Activated CD4-positive, alpha-beta memory T cell treated with anti-CD3 and anti-CD28 coated beads, Interleukin-2, amount 10 ng/mL, durations not matched to agents 7 days and 5 days (primary cell): Measurements from ENCODE around the gene DHRS7. TPM values are rescaled to one million over a fixed set of nuclear protein-coding genes. Genes with fewer than 3 reads are reported as not detected.

Experiments used
- CTCF ChIA-PET: fragments of 350-600 bp; sonication (Branson Sonifier 250); formaldehyde crosslinking; loops from one replicate; lab custom pipeline; 2021; ENCODE audit warnings: antibody characterized with exemption, inconsistent platforms; lab: Charles Lee
- POLR2A ChIA-PET: fragments of 350-600 bp; sonication (Branson Sonifier 250); formaldehyde crosslinking; loops from one replicate; lab custom pipeline; 2021; ENCODE audit warnings: antibody characterized with exemption; lab: Charles Lee
- DNase-seq: peaks from one replicate; pipeline ENCODE4 v3.0.0-alpha.2; 2020
- H3K27ac Mint-ChIP-seq: one replicate; pipeline ENCODE4 v1.8.0; 2021; ENCODE audit warnings: mild to moderate bottlenecking, mixed read lengths
- H3K27me3 Mint-ChIP-seq: one replicate; pipeline ENCODE4 v1.8.0; 2021; ENCODE audit warnings: mixed read lengths
- H3K36me3 Mint-ChIP-seq: one replicate; pipeline ENCODE4 v1.8.0; 2021; ENCODE audit warnings: low read depth, mixed read lengths
- H3K4me1 Mint-ChIP-seq: one replicate; pipeline ENCODE4 v1.8.0; 2021; ENCODE audit warnings: mixed read lengths
- H3K4me3 Mint-ChIP-seq: one replicate; pipeline ENCODE4 v1.8.0; 2021; ENCODE audit warnings: mild to moderate bottlenecking, mixed read lengths
- H3K9me3 Mint-ChIP-seq: one replicate; pipeline ENCODE4 v1.8.0; 2021; ENCODE audit warnings: mixed read lengths
- total RNA-seq, 2 experiments: library from RNA; stranded (reverse); gene quantifications; one replicate each; pipeline ENCODE4 v1.2.3, GENCODE V29; 2021

Gene DHRS7
- total RNA-seq, 2 experiments from 2014 or later: 76.5 to 77.9 TPM

GRCh38 chr14:60161196-60162107, 3.7 kb downstream of the DHRS7 start:
- Mint-ChIP-seq H3K27me3 (no peaks in the 10 kb centered on the region), H3K4me3 (no peak overlapping the region), H3K9me3 (no peaks in the 10 kb centered on the region), H3K27ac (no peak overlapping the region), H3K4me1 (peaks cover 40% of the 10 kb centered on the region), H3K36me3 (peaks cover 35% of the 10 kb centered on the region)
- CTCF ChIA-PET: interaction anchor here (0.8 to 5.6 kb wide), 4 partner anchors 10 to 196 kb away, joined by 3 to 35 read pairs (median 4); no protein-coding TSS in a partner anchor
- DNase-seq: no peak
- POLR2A ChIA-PET: interaction anchor here (0.8 to 1.7 kb wide), 5 partner anchors 10 to 70 kb away, joined by 3 to 4 read pairs (median 3); partner anchors contain the start of gene PCNX4

DNA sequence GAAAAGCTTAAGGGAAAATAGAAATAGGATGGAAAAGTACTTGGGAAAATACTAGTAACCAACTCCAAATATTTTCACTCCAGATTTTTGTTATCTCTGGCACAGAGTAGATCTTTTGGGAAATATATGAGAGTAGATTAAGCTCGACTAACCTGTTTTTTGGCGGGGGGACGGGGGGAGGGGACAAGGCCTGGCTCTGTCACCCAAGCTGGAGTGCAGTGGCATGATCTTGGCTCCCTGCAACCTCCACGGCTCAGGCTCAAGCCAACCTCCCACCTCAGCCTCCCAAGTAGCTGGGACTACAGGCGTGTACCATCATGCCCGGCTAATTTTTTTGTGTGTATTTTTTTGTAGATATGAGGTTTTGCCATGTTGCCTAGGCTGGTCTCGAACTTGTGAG, 4.8 kb downstream of the DHRS7 start:
- Mint-ChIP-seq H3K36me3 (peaks cover 42% of the 10 kb centered on the region), H3K27ac (no peak overlapping the region), H3K27me3 (no peaks in the 10 kb centered on the region), H3K4me1 (peaks cover 34% of the 10 kb centered on the region), H3K9me3 (no peaks in the 10 kb centered on the region), H3K4me3 (no peak overlapping the region)
- POLR2A ChIA-PET: interaction anchor here (0.8 to 1.7 kb wide), 2 partner anchors 9 to 24 kb away, joined by 3 to 4 read pairs; no protein-coding TSS in a partner anchor
- CTCF ChIA-PET: interaction anchor here (1.1 to 1.4 kb wide), 2 partner anchors 9 to 70 kb away, joined by 4 to 5 read pairs; no protein-coding TSS in a partner anchor
- DNase-seq: no peak

GRCh38 chr14:60154671-60155070, 10.5 kb downstream of the DHRS7 start:
- H3K36me3 Mint-ChIP-seq: peaks cover 59% of the 10 kb centered on the region
- CTCF ChIA-PET: interaction anchor here (1.3 to 1.8 kb wide), 2 partner anchors 10 to 190 kb away, joined by 4 read pairs; partner anchors contain the start of gene DHRS7
- POLR2A ChIA-PET: interaction anchor here (0.7 to 3.8 kb wide), 5 partner anchors 10 to 94 kb away, joined by 5 to 55 read pairs (median 9); partner anchors contain the start of genes DHRS7, PCNX4 and PPM1A
- no peak for DNase-seq
- H3K9me3 Mint-ChIP-seq: no peaks in the 10 kb centered on the region
- H3K4me3 Mint-ChIP-seq: no peak overlapping the region
- no peaks in the 10 kb centered on the region for H3K27me3 Mint-ChIP-seq
- H3K27ac Mint-ChIP-seq: peak overlapping the region; percentile 36
- H3K4me1 Mint-ChIP-seq: peaks cover 46% of the 10 kb centered on the region

DNA sequence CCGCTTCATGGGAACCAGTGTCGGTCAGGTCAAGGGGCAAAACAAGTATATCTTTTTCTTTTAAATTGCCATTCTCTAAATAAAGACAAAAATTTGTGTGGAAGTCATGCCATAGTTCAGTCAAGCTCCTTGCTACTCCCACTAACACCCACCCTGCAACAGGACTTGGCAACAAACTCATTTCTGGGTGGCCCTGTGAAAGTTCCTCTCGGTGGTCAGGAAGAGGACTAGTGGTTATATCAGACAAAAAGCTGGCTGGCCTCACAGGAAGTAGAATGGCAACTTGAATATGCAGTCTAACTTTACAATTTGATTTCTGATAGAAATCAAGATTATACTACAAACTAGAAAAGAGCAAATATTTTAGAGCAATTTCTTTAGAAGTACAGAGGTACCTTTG, 11.2 kb downstream of the DHRS7 start:
- Mint-ChIP-seq H3K36me3 (peaks cover 60% of the 10 kb centered on the region), H3K9me3 (no peaks in the 10 kb centered on the region), H3K27me3 (no peaks in the 10 kb centered on the region), H3K27ac (peak overlapping the region; percentile 36), H3K4me3 (no peak overlapping the region), H3K4me1 (peaks cover 42% of the 10 kb centered on the region)
- POLR2A ChIA-PET: interaction anchor here (1.8 to 3.8 kb wide), 4 partner anchors 11 to 95 kb away, joined by 5 to 55 read pairs (median 10); partner anchors contain the start of genes DHRS7, PCNX4 and PPM1A
- peak; percentile 21 for DNase-seq
- CTCF ChIA-PET: interaction anchor here (1.3 to 1.8 kb wide), 3 partner anchors 11 to 189 kb away, joined by 3 to 4 read pairs (median 4); partner anchors contain the start of gene DHRS7

GRCh38 chr14:60151715-60152114, 13.5 kb downstream of the DHRS7 start:
- Mint-ChIP-seq H3K9me3 (no peaks in the 10 kb centered on the region), H3K27me3 (no peaks in the 10 kb centered on the region), H3K27ac (peak overlapping the region; percentile 81), H3K36me3 (peaks cover 67% of the 10 kb centered on the region), H3K4me1 (peaks cover 43% of the 10 kb centered on the region), H3K4me3 (no peak overlapping the region)
- POLR2A ChIA-PET: interaction anchor here (0.6 to 3.8 kb wide), 7 partner anchors 8 to 97 kb away, joined by 3 to 55 read pairs (median 3); partner anchors contain the start of genes DHRS7, PCNX4 and PPM1A
- CTCF ChIA-PET: interaction anchor here (0.7 to 1.4 kb wide), 4 partner anchors 9 to 60 kb away, joined by 4 to 6 read pairs (median 4); partner anchors contain the start of genes DHRS7 and PCNX4
- peak; percentile 77 for DNase-seq

DNA sequence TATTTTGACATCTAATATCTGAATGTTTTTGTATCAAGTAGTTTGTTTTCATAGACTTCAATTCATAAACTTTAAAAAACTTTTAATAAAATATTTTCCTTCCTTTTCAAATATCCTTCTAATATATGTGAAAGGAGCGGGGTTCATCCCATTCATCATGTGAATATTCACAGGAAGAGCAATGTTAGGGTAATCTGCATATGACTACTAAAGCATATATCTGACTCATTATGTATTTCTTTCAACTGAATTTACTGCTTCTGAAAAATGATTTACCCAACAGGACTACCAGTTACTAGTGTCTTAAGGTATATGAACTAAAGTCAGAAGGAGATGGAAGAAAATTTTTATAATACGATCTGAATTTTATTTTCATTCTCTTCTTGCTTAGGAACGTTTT, 30.5 kb downstream of the DHRS7 start:
- ChIA-PET CTCF (no interaction called here), POLR2A (no interaction called here)
- DNase-seq: no peak
- H3K36me3 Mint-ChIP-seq: peaks cover 20% of the 10 kb centered on the region
- peaks cover 8% of the 10 kb centered on the region for H3K4me1 Mint-ChIP-seq
- H3K4me3 Mint-ChIP-seq: no peak overlapping the region
- H3K27ac Mint-ChIP-seq: no peak overlapping the region
- no peaks in the 10 kb centered on the region for H3K27me3 Mint-ChIP-seq
- H3K9me3 Mint-ChIP-seq: no peaks in the 10 kb centered on the region

- POLR2A ChIA-PET: no interaction called here
- CTCF ChIA-PET: no interaction called here
- no peak for DNase-seq
- Mint-ChIP-seq H3K27me3 (no peaks in the 10 kb centered on the region), H3K4me3 (no peak overlapping the region), H3K27ac (no peak overlapping the region), H3K4me1 (peaks cover 10% of the 10 kb centered on the region), H3K9me3 (no peaks in the 10 kb centered on the region), H3K36me3 (peaks cover 25% of the 10 kb centered on the region)
These were observed 31.7 kb downstream of the DHRS7 start for GRCh38 chr14:60133487-60133886.

DNA sequence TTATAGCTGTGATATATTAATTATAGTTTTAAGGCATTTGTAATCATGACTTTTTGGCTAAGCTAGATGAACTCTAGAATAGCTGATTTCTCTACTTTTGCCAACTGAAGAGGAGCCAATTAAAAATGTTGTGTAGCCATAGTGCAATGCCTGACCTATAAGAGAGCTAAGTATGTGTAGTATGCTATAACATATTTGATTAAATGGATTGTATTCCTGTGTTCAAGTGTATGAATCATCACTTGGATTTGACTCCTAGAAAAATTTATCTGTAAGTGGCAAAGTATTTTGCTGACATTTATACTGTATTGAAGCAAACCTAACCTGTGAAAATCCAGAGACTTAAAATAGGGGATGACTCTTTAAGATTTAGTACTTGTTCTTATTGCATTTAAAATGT, 39.3 kb downstream of the DHRS7 start:
- Mint-ChIP-seq H3K4me1 (peaks cover 9% of the 10 kb centered on the region), H3K27me3 (no peaks in the 10 kb centered on the region), H3K27ac (no peak overlapping the region)

GRCh38 chr14:60116181-60116580, 49.0 kb downstream of the DHRS7 start:
- POLR2A ChIA-PET: no interaction called here
- no peak overlapping the region for H3K27ac Mint-ChIP-seq

More for the DNA sequence above, 39.3 kb downstream of the DHRS7 start:
- ChIA-PET POLR2A (interaction anchor here (1.0 to 1.2 kb wide), 2 partner anchors 30 to 73 kb away, joined by 3 read pairs; no protein-coding TSS in a partner anchor), CTCF (interaction anchor here (0.6 to 1.6 kb wide), 2 partner anchors 35 to 161 kb away, joined by 4 read pairs; no protein-coding TSS in a partner anchor)
- Mint-ChIP-seq H3K4me3 (no peak overlapping the region), H3K9me3 (no peaks in the 10 kb centered on the region), H3K36me3 (peaks cover 70% of the 10 kb centered on the region)
- no peak for DNase-seq

DNA sequence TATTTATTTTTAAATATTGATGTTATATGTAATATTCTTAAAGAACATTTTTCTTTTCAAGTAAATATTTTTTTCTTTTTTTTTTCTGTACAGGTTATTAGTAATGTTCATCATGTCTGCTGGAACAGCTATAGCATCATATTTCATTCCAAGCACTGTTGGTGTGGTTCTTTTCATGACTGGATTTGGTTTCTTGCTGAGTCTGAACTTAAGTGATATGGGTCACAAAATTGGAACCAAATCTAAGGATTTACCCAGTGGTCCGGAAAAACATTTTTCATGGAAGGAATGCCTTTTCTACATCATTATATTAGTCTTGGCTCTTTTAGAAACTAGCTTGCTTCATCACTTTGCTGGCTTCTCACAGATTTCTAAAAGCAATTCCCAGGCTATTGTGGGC, 50.3 kb downstream of the DHRS7 start:
- H3K4me1 Mint-ChIP-seq: peaks cover 9% of the 10 kb centered on the region
- peaks cover 40% of the 10 kb centered on the region for H3K36me3 Mint-ChIP-seq
- no peak overlapping the region for H3K4me3 Mint-ChIP-seq
- no peak overlapping the region for H3K27ac Mint-ChIP-seq
- ChIA-PET POLR2A (interaction anchor here (1.0 kb wide), 1 partner anchor 10 kb away, joined by 3 read pairs; no protein-coding TSS in a partner anchor), CTCF (no interaction called here)
- no peaks in the 10 kb centered on the region for H3K27me3 Mint-ChIP-seq
- no peaks in the 10 kb centered on the region for H3K9me3 Mint-ChIP-seq
- no peak for DNase-seq

More at GRCh38 chr14:60116181-60116580, 49.0 kb downstream of the DHRS7 start:
- Mint-ChIP-seq H3K4me1 (peaks cover 6% of the 10 kb centered on the region), H3K4me3 (no peak overlapping the region), H3K36me3 (peaks cover 38% of the 10 kb centered on the region), H3K9me3 (no peaks in the 10 kb centered on the region), H3K27me3 (no peaks in the 10 kb centered on the region)
- DNase-seq: no peak
- CTCF ChIA-PET: no interaction called here

DNA sequence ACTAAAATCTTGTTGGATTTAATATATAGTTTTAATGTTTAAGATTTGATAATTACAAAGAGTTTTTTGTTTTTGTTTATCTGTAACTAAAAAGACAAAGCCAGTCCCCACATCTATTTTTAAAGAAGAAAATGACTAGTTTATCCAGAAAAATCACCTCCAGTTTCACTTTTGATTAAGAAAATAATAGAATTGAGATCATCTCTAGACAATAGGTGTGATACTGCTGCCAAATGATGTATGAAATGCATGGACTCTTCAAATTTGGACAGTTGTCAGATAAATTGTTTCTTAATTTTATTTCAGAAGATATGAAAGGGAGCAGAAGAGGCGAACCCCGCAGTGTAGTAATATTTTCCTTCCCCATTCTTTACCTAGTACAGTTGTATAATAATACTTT, 53.5 kb downstream of the DHRS7 start:
- no peaks in the 10 kb centered on the region for H3K27me3 Mint-ChIP-seq
- POLR2A ChIA-PET: no interaction called here
- peaks cover 51% of the 10 kb centered on the region for H3K36me3 Mint-ChIP-seq

GRCh38 chr14:60107477-60107876, 57.7 kb downstream of the DHRS7 start:
- H3K9me3 Mint-ChIP-seq: no peaks in the 10 kb centered on the region
- no peaks in the 10 kb centered on the region for H3K27me3 Mint-ChIP-seq
- no peak overlapping the region for H3K27ac Mint-ChIP-seq
- peaks cover 49% of the 10 kb centered on the region for H3K36me3 Mint-ChIP-seq
- peaks cover 8% of the 10 kb centered on the region for H3K4me1 Mint-ChIP-seq
- POLR2A ChIA-PET: no interaction called here
- no peak for DNase-seq
- H3K4me3 Mint-ChIP-seq: no peak overlapping the region
- CTCF ChIA-PET: no interaction called here

More for the DNA sequence above, 53.5 kb downstream of the DHRS7 start:
- Mint-ChIP-seq H3K9me3 (no peaks in the 10 kb centered on the region), H3K27ac (no peak overlapping the region), H3K4me1 (peaks cover 12% of the 10 kb centered on the region), H3K4me3 (no peak overlapping the region)
- CTCF ChIA-PET: no interaction called here
- no peak for DNase-seq
